Kidney epithelial cell (primary cell): ENCODE results near the gene PEPD. TPM values are rescaled to one million over a fixed set of nuclear protein-coding genes. Genes with fewer than 3 reads are reported as not detected.
"Not testable (repeated sequence)": the region's sequence is repeated elsewhere in the genome, so short reads cannot be mapped to it uniquely, and the experiment has no call there.

Experiments
- DNase-seq: peaks from one replicate; pipeline ENCODE4 v3.0.0-alpha.2; 2010; ENCODE audit warnings: low read depth
- H3K27me3 ChIP-seq: 2 replicates; pipeline ENCODE4 v1.6.0; 2011; ENCODE audit warnings: low read length; ENCODE audit not compliant: control insufficient read depth, insufficient read depth
- H3K36me3 ChIP-seq: 2 replicates; pipeline ENCODE4 v1.5.1; 2011; ENCODE audit warnings: low read length; ENCODE audit not compliant: control insufficient read depth, insufficient read depth
- H3K4me3 ChIP-seq: 2 replicates; pipeline ENCODE4 v1.5.1; 2011; ENCODE audit warnings: low read depth, mild to moderate bottlenecking, control low read depth, low read length
- total RNA-seq: library from RNA; depleted of rRNA; stranded (reverse); fragments of >200 nt; gene quantifications from 2 replicates; pipeline ENCODE4 v1.2.3, GENCODE V29; 2015
- TF ChIP-seq, protein P1 (sequence below): IDR thresholded peaks from 2 replicates; pipeline ENCODE4 v1.5.1; 2011; ENCODE audit warnings: mild to moderate bottlenecking, moderate library complexity, low read length, control low read depth, inconsistent platforms; ENCODE audit not compliant: insufficient read depth, poor library complexity, severe bottlenecking

Gene PEPD
- total RNA-seq, 1 donor from 2014 or later: 88.6 TPM

DNA sequence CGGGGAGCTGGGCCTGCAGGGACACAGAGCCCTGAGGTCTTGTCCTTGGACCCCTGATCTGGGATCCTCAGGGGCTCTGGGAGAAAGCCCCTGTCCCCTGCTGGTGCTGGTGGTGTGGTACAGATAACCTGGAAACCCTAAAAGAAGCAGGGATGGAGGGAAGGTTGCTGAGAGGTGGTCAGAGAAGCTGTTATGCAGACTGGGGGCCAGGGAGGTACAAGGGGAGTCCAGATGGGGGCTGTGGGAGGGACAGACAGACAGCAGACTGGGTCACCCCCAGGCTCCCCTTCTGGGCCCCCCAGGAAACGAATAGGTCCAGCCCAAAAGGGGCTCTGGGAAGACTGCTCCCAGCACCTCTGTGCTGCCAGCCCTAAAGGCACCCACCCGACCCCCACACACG lies 34.7 kb upstream of the PEPD start:
- DNase-seq: no peak
- TF ChIP-seq, protein P1, sequence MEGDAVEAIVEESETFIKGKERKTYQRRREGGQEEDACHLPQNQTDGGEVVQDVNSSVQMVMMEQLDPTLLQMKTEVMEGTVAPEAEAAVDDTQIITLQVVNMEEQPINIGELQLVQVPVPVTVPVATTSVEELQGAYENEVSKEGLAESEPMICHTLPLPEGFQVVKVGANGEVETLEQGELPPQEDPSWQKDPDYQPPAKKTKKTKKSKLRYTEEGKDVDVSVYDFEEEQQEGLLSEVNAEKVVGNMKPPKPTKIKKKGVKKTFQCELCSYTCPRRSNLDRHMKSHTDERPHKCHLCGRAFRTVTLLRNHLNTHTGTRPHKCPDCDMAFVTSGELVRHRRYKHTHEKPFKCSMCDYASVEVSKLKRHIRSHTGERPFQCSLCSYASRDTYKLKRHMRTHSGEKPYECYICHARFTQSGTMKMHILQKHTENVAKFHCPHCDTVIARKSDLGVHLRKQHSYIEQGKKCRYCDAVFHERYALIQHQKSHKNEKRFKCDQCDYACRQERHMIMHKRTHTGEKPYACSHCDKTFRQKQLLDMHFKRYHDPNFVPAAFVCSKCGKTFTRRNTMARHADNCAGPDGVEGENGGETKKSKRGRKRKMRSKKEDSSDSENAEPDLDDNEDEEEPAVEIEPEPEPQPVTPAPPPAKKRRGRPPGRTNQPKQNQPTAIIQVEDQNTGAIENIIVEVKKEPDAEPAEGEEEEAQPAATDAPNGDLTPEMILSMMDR: no peak
- H3K27me3 ChIP-seq: no peaks in the 10 kb centered on the region
- H3K36me3 ChIP-seq: no peaks in the 10 kb centered on the region
- H3K4me3 ChIP-seq: no peak overlapping the region

DNA sequence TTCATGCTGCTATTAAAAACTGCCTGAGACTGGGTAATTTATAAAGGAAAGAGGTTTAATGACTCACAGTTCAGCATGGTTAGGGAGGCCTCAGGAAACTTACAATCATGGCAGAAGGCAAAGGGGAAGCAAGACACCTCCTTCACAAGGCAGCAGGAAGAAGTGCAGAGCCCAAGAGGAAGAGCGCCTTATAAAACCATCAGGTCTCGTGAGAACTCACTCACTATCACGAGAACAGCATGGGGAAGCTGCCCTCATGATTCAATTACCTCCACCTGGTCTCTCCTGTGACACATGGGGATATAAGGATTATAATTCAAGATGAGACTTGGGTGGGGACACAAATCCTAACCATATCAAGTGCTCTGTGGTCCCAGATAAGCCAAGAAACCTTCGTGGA lies 34.1 kb upstream of the PEPD start:
- not testable (repeated sequence) for H3K36me3 ChIP-seq

DNA sequence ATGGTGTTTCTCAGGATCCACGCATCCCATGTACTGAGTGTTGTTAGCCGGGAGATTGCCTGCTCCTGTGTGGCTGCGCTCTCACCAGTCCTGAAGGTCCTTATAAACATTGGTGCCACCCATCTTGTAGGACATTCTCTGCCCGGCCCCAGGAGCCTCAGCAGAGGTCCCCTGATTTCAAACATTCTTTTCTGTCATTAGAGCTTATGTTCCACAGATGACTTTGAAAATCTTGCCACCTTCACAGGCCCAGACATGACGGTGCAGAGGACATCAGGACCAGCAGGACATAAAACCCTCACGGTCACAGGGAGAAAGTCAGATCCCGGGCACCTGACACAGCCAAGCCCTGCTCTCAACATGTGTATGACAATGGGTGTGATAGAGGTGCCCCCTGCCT lies 33.2 kb upstream of the PEPD start:
- H3K36me3 ChIP-seq: no peaks in the 10 kb centered on the region
- no peaks in the 10 kb centered on the region for H3K27me3 ChIP-seq
- H3K4me3 ChIP-seq: no peak overlapping the region
- DNase-seq: no peak
- TF ChIP-seq, protein P1: no peak

More for the DNA sequence above, 34.1 kb upstream of the PEPD start:
- DNase-seq, H3K4me3 ChIP-seq, H3K27me3 ChIP-seq: not testable (repeated sequence)

DNA sequence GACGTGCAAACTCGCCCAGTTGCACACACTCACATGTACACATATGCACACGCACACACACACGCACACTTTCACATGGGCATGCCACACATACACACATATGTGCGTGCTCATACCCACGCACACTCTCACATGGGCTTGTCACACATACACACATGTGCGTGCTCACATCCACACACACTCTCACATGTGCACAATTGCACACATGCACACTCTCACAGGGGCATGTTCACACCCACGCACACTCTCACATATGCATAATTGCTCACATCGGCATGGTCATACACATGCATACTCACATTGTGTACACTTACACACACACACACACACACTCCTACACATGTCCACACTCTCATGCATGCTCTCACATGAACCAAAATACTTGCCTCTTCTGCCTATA lies 32.8 kb upstream of the PEPD start:
- TF ChIP-seq, protein P1: no peak
- DNase-seq: no peak
- H3K4me3 ChIP-seq: no peak overlapping the region
- H3K27me3 ChIP-seq: no peaks in the 10 kb centered on the region
- H3K36me3 ChIP-seq: no peaks in the 10 kb centered on the region

DNA sequence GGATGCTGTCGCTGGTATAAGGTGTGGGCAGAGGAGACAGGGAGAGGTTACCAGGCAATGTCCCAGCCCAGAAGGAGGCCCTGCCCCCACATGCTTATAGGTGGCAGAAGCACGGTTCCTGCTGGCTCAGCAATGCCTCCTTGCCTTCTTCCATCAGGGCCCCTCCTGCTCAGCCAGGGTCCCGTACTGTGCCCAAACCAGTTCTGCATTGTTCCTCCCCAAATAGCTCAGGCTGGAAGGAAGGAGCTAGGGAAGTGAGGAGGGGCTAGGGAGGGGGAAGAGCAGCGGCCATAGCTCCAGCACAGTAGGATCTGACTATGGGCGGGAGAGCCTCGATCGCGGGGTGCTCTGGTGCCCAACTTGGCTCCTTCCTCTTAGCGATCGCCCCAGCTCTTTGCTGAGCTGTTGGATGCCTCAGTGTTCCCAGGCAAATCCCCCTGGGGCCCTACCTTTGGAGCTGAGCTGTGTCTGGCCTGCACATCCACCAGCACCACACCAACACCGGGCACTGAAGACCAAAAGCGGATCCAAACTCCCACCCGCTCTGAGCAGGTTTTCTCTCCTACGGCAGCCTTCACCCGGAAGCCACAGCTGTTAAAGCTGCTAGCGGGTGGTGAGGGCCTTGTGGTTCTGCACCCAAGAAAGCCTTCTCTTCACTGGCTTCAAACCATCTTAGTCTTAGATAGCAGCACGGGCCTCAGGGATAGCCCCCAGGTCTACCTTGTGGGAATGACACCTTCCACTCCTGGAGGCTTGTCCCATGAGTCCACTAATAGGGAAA lies 32.1 kb upstream of the PEPD start:
- TF ChIP-seq, protein P1: no peak
- no peak for DNase-seq
- Histone ChIP-seq H3K36me3 (no peaks in the 10 kb centered on the region), H3K4me3 (no peak overlapping the region), H3K27me3 (no peaks in the 10 kb centered on the region)

DNA sequence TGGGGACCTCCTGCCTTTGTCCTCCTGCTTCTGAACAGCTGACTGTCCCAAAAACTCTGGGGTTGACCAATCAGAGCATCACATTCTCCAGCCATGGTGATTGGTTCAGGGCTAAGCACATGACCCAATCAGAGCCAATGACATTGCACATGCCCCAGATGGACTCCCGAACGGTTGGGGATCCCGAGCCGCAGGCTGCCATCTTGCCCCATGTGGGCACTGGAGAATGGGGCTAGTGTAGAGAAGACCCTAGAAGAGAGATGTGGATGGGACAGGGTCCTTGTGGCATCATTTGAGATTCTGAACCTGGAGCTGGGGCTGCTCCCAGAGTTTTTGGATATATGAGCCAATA lies 31.3 kb upstream of the PEPD start:
- no peaks in the 10 kb centered on the region for H3K27me3 ChIP-seq
- TF ChIP-seq, protein P1: no peak
- no peak overlapping the region for H3K4me3 ChIP-seq
- H3K36me3 ChIP-seq: no peaks in the 10 kb centered on the region
- no peak for DNase-seq
